B cell (primary cell): ENCODE measurements around the gene NTM.

Experiments used
- EZH2 ChIP-seq: IDR thresholded peaks from 2 replicates; pipeline ENCODE4 v1.6.1; 2012; ENCODE audit warnings: borderline replicate concordance, low read depth, mild to moderate bottlenecking, moderate library complexity, low read length; ENCODE audit not compliant: insufficient read depth, poor library complexity, severe bottlenecking
- TF ChIP-seq, protein P1 (sequence below): fragments of 200-600 bp; IDR thresholded peaks from one replicate; pipeline ENCODE4 v1.8.0; 2022; ENCODE audit warnings: antibody characterized with exemption, mild to moderate bottlenecking

DNA sequence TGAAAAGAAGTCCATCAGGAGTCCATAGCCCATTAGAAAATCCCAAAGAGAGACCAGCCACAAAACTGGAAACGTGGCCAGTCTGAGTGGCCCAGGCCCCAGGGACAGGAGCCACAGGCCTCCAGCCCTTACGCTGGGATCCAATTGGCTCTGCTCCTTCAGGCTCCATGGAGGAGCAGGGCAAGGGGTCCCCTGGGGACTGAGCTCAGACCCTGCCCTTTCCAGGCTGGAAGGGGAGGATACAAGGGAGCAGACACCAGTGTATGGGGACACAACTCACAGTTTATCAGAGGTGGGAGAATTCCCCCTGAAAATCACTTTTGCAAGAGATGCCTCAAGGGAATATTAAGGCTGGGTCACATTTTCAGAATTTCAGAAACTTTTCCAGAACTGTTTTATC lies 227.5 kb downstream of the NTM start:
- TF ChIP-seq EZH2: no peak
- TF ChIP-seq, protein P1, sequence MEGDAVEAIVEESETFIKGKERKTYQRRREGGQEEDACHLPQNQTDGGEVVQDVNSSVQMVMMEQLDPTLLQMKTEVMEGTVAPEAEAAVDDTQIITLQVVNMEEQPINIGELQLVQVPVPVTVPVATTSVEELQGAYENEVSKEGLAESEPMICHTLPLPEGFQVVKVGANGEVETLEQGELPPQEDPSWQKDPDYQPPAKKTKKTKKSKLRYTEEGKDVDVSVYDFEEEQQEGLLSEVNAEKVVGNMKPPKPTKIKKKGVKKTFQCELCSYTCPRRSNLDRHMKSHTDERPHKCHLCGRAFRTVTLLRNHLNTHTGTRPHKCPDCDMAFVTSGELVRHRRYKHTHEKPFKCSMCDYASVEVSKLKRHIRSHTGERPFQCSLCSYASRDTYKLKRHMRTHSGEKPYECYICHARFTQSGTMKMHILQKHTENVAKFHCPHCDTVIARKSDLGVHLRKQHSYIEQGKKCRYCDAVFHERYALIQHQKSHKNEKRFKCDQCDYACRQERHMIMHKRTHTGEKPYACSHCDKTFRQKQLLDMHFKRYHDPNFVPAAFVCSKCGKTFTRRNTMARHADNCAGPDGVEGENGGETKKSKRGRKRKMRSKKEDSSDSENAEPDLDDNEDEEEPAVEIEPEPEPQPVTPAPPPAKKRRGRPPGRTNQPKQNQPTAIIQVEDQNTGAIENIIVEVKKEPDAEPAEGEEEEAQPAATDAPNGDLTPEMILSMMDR: no peak
